GM12873 (cell line): ENCODE results near the gene ATP8B1.

Experiments used
- TF ChIP-seq, protein P1 (sequence below): IDR thresholded peaks from 2 replicates; pipeline ENCODE4 v1.5.1; 2012; ENCODE audit warnings: low read depth, mild to moderate bottlenecking, moderate library complexity, low read length, control low read depth; ENCODE audit not compliant: insufficient read depth; ENCODE audit errors: missing control alignments

The ATP8B1 gene

DNA sequence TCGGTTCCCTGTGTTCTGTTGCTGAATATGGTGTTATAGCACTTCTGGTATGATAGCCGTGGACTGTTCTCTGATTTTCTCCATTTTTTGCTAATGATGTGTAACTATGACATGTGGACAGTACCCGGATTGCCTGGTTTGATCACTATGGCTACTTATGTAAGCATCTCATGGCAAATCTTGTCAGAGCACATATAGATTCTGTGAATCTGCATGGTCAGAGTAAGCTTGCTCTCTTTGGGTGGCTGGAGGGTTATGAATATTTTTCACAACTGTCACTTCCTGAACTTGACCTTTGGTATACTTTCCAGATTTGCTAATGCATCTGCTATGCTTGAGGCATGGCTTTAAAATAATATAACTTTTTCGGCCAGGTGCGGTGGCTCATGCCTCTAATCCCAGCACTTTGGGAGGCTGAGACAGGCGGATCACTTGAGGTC, 36.8 kb upstream of the ATP8B1 start:
- TF ChIP-seq, protein P1, sequence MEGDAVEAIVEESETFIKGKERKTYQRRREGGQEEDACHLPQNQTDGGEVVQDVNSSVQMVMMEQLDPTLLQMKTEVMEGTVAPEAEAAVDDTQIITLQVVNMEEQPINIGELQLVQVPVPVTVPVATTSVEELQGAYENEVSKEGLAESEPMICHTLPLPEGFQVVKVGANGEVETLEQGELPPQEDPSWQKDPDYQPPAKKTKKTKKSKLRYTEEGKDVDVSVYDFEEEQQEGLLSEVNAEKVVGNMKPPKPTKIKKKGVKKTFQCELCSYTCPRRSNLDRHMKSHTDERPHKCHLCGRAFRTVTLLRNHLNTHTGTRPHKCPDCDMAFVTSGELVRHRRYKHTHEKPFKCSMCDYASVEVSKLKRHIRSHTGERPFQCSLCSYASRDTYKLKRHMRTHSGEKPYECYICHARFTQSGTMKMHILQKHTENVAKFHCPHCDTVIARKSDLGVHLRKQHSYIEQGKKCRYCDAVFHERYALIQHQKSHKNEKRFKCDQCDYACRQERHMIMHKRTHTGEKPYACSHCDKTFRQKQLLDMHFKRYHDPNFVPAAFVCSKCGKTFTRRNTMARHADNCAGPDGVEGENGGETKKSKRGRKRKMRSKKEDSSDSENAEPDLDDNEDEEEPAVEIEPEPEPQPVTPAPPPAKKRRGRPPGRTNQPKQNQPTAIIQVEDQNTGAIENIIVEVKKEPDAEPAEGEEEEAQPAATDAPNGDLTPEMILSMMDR, result no peak

DNA sequence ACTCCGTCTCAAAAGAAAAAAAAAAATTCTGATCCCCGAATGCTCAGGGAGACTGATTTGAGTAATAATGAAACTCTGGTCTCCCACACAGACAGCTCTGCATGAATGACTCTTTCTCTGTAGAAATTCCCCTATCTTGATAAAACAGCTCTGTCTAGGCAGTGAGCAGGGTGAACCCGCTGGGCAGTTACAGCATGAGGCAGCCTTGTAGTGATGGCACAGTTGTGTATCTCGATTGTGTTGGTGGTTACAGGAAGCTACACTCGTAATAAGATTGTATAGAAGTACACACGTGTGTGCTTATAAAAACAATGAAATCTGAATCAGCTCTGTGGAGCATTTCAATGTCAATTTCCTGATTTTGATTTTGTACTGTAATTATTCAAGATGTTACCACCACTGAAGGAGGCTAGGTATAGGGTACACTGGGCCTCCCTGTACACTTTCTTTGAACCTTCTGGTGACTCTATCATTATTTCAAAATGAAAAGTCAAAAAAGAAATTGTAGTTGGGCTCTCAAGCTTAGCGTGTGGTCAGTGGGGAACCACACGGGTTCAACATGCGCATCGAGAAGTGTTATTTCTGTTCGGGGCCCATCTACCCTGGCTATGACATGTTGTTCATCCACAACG, 34.9 kb upstream of the ATP8B1 start:
- TF ChIP-seq, protein P1, result no peak

DNA sequence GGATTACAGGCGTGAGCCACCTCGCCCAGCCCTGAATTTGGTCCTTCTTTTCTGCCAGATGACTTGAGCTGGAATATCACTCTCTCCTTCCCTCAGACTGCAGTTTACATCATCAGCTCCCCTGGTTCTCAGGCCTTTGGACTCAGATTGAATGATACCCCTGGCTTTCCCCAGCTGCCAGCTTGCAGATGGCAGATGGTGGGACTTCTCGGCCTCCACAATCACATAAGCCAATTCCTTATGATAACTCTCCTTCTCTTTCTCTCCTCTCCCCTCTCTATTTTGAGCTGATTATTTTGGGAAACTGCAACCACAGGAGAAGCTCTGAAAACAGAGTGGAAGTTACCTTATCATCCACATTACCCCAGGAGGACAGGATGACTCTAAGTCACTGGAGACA, 33.4 kb upstream of the ATP8B1 start:
- TF ChIP-seq, protein P1, result no peak

DNA sequence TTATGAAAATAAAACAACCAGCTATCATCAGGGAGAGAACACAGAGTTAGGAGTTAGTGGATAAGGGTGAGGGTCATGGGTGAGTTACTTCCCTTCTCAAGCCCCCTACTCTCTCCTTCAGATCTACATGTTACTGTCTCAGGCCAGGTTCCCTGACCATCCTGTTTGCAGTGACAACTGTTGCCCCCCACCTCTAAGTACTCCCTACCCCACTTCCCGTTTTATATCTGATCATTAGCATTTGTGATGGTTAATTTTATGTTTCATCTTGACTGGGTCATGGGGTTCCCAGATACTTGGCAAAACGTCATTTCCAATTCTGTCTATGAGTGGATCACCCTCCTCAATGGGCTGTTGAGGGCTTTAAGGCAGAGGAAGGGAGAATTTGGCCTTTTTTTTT, 32.8 kb upstream of the ATP8B1 start:
- TF ChIP-seq, protein P1, result no peak

DNA sequence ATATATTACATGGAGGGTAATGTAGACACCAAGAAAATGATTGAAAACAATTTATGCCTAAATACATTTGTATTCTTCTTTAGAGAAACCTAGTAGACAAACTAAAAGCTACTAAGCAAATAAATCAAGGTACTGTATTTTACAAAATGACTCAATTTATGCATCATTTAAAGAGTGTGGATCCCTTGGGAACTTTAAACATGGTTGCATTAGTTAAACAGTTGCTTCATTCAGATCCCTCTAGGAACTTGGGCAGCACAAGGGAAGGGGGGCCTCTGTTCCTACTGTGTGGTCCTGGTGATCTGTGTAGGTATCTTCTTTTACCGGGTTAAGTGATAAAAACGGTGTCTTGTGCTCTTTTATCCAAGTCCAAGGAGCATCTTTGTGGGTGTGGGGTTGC, 31.5 kb upstream of the ATP8B1 start:
- TF ChIP-seq, protein P1, result no peak

DNA sequence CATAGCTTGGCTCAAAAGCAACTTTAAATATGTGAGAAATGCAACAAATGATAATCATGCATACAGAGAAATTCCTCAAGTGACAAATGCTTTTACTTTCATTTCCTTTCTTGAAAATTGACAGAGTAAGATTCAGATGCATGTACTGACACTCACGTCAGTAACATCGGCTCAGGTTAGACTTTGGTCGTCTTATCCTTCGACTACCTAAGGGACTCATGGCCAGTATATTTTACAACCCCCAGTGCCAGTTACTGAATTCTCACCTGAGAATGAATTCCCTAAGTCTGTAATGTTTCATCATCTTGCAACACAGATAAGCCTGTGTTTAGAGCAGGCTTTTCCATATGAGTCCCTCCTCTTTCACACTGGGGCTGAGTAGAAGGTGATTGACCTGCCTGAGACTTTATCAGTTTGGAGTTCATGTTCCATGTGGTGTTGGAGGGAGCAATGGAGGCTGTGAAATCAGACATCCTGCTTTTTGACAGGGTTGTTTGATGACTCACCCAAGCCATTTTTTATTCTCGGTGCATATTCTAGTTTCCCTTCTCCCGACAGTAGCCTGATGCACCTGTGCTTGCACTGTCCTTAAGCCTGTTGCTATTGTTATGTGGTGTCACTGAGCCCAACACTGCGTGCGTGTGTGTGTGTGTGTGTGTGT, 30.5 kb upstream of the ATP8B1 start:
- TF ChIP-seq, protein P1, result no peak

DNA sequence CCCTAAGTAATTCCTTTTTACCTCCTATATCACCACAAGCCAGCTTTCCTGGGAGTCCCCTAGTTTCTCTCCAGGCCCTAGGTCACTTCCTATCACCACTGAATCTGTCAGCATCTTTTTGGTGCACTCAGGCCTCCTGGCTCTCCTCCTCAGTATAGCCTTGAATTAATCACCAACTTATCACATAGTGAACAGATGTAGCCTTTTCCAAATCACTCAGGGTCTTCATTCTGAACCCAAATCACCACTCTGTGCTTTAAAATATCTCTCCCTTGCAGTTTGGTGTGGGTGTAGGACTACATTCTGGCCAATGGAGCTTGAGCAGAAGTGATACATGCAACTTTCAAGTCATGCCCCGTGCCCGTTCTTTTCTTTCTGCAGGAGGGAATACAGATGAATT, 29.6 kb upstream of the ATP8B1 start:
- TF ChIP-seq, protein P1, result no peak
